ENCODE measurements around the gene WNT11. TPM values are rescaled to one million over a fixed set of nuclear protein-coding genes. Genes with fewer than 3 reads are reported as not detected.

The WNT11 gene
- total RNA-seq, 4 donors from 2014 or later: 20.4 to 137 (median 39.1) TPM

DNA sequence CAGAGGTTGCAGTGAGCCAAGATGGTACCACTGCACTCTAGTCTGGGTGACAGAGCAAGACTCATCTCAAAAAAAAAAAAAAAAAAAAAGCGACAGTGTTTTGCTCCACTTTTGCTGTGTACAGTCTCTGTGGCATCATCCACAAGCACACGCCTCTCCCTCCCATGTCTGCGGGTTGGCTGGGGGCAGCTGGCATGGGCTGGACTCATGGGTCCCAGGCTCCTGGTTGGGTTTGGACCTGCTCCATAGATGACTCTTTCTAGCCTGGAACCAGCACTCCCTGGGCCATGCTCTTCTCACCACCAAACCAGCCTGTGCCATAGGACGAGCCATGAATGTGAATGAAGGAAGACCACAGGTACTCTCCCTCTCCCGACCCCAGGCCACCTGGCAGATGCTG is 7.9 kb upstream of the WNT11 start:
- DNase-seq (ENCODE audit: low spot score) (no peak), ATAC-seq (ENCODE audit: low FRiP score) (no peak)
- TF ChIP-seq, protein P1, sequence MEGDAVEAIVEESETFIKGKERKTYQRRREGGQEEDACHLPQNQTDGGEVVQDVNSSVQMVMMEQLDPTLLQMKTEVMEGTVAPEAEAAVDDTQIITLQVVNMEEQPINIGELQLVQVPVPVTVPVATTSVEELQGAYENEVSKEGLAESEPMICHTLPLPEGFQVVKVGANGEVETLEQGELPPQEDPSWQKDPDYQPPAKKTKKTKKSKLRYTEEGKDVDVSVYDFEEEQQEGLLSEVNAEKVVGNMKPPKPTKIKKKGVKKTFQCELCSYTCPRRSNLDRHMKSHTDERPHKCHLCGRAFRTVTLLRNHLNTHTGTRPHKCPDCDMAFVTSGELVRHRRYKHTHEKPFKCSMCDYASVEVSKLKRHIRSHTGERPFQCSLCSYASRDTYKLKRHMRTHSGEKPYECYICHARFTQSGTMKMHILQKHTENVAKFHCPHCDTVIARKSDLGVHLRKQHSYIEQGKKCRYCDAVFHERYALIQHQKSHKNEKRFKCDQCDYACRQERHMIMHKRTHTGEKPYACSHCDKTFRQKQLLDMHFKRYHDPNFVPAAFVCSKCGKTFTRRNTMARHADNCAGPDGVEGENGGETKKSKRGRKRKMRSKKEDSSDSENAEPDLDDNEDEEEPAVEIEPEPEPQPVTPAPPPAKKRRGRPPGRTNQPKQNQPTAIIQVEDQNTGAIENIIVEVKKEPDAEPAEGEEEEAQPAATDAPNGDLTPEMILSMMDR (IDR thresholded peaks at IDR 0.05): no peak

DNA sequence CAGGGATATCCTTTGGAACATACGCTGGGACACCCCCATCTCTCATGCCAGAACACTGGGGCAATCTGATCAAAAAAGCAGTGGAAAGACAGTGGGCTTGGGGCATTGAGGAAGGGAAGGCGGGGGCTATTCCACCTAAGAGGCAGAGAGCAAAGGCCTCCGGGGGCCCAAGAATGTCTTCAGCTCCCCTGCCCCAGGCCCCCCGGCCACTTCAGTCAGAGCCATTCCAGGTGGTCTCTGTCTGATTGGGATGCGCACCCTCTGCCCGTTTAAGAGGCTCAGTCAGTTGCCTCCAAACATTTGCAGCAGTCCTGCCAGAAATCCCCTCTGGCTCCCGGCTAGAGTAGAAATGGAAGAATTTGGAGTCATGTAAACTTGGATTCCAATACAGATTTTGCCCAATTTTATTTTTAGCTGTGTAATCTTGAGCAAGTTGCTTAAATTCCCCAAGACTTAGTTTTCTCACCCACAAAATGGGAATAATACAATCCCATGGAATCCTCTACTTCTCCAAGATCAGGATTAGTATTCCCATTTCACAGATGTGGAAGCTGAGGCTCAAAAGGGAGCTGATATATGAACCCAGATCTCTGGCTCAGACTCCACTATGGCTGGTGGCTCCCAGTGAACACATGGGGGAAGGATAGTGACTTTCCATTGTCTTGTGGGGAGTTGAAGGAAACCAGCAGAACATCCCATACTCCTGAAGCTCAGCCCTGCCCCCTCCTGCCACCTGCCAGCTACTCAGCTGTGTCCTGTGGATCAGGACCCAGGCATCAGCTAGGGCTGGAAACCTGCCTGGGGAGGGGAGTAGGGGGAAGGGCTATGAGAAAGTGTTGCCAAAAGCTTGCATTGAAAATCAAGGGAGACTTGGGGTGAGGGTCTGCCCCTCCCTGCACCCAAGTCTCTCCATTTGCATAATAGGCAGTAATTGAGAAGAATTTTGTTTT is 6.1 kb upstream of the WNT11 start:
- DNase-seq (ENCODE audit: low spot score) (no peak), ATAC-seq (ENCODE audit: low FRiP score) (no peak)
- TF ChIP-seq, protein P1 (IDR thresholded peaks at IDR 0.05): no peak

DNA sequence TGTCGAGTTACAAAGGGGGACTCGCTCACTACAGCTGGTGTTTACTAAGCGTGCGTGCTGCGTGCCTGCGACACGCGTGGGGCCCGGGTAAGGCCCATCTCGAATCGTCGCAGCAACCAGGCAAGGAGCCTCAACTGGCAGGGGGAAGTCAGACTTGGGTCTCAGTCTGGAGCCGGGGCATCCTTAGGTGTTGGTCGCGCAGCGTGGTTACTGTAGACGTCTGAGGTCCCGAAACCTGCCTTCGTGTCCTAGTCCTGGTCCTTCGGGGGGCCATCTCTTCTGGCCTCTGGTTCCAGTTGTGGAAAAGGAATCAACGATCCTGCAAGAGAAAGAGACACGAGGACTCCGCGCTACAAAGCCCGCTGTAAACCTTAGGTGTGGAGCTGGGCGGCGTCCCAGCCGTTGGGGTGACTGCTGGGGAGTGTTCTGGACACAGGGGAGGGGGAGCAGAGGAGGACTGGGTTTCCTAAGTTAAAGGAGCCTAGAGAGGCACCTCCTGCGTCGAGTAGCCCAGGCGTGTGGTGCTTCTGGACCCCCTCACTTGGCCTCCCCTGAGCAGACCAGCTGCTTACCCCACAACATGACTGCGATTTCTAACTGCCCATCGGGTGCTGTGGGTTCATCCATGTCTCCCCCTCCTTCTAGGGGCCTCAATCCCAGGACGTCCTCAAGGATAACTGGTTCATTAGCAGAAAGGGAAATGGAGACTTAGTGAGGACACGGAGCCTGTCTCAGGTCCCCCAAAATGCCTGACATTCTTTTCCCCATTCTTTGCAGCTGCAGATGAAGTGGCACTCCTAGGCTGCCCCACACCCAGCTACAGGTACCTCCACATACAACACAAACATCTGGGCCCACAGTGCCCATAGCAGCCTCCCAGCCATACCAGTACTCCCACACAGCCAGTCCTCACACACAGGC is 4.9 kb upstream of the WNT11 start:
- DNase-seq (ENCODE audit: low spot score) (no peak), ATAC-seq (ENCODE audit: low FRiP score) (no peak)
- TF ChIP-seq, protein P1 (IDR thresholded peaks at IDR 0.05): no peak

DNA sequence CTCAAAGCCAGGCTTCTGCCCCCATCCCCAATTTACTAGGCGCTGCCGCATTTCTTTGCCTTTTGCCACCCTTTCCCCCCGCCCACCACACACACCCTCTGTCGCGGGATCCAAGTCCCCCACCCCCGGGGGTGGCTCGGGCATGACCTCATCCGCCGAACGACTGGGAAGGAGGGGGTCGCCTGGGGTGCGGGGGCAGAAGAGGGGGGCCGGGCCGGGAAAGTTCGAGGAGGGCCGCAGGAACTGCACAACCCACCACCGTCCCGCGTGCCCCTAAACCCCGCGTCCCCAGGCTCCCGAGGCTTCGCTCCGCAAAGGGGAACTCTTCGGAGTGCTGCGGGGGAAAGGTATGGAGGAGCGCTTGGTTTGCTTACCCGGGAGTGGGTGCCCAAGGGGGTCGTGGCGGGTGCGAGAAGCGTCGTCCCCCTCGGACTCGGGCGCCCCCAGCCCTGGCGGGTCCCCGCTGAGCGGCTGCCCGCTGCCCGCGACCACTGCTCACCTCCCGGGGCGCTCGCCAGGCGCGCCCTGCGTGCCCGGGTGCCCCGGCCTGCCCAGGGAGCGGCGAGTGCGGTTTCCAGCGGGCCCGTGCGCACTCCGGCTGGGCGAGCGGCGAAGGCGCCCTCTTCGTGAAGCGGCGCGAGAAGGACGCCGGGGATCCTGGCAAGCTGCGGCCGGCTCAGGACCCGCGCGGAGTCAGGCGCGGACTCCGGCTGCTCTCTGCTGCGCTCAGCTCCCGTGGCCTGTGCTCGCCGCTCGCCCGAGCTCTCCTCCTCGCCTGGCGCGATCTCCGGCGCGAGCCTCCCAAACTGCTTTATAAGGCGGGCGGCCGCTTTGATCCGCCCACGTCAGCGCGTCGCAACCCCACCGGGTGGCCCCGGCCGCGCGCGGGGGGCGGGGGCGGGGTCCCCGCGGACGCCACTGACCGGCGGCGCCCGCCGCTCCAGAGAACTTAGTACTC is 4.0 kb upstream of the WNT11 start:
- ATAC-seq (ENCODE audit: low FRiP score): peak; percentile 59
- TF ChIP-seq, protein P1 (IDR thresholded peaks at IDR 0.05): no peak
- DNase-seq (ENCODE audit: low spot score): no peak

DNA sequence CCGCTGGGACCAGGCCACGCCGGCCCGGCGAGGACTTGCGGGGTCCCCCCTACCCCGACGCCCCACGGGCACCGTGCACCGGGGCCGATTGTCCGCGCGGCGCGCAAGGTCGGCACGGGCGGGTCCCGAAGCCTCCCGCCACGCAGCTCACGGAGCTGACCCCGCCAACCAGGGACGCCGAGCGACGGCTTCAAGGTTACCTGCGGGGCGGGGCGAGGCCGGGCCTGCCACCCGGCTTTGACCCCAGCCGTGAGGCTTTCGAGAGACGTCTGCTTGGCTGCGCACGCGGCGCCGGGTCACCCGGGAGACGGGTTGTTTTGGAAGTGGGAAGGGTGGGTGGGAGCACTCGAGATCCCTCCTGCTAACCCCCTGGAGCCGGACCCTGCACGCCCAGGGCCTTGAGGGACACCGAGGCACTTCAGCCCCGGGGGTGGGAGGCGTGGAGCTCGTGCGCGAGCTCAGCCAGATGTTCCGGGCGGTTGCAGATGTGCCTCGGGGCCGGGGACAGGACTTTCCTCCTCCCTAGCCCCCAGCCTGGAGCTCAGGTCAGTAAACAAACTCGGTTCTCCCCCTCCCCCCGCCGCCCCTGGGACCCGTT is 3.2 kb upstream of the WNT11 start:
- TF ChIP-seq, protein P1 (IDR thresholded peaks at IDR 0.05): no peak
- DNase-seq (ENCODE audit: low spot score): no peak
- ATAC-seq (ENCODE audit: low FRiP score): peak; percentile 2

All from omental fat pad (tissue), 4 donors.